ENCODE data around the gene SCGB1D1. TPM values are rescaled to one million over a fixed set of nuclear protein-coding genes. Genes with fewer than 3 reads are reported as not detected.

Gene SCGB1D1
- total RNA-seq, 1 donor from 2014 or later = not detected

GRCh38 chr11:62223095-62223494 is 33.1 kb downstream of the SCGB1D1 start:
- intact Hi-C loops (cut with micrococcal nuclease) = no loop called here

- intact Hi-C loops (cut with micrococcal nuclease) = no loop called here
These were observed 43.7 kb downstream of the SCGB1D1 start for GRCh38 chr11:62233730-62234129.

GRCh38 chr11:62236187-62236586 is 46.2 kb downstream of the SCGB1D1 start:
- intact Hi-C loops (cut with micrococcal nuclease) = no loop called here

- intact Hi-C loops (cut with micrococcal nuclease) = no loop called here
These were observed 47.5 kb downstream of the SCGB1D1 start for GRCh38 chr11:62237499-62237898.

GRCh38 chr11:62238151-62238550 is 48.1 kb downstream of the SCGB1D1 start:
- intact Hi-C loops (cut with micrococcal nuclease) = no loop called here

- intact Hi-C loops (cut with micrococcal nuclease) = no loop called here
These were observed 51.1 kb downstream of the SCGB1D1 start for GRCh38 chr11:62241095-62241494.

GRCh38 chr11:62242021-62242420 is 52.0 kb downstream of the SCGB1D1 start, which contains the start of gene SCGB1D2:
Gene SCGB1D2, plus strand, starts transcription at chr11:62242239. Its CDS starts 69 bp downstream, at chr11:62242308.
- intact Hi-C loops (cut with micrococcal nuclease) = no loop called here

Other genes starting within 250 kb of the SCGB1D1 start
- gene BEST1, start 239.9 kb upstream of the SCGB1D1 start, total RNA-seq = not detected in 2 replicates
- gene FTH1, start 222.6 kb upstream of the SCGB1D1 start, total RNA-seq = 895 and 896 TPM in 2 replicates
- 155 and 163 TPM in 2 replicates for gene INCENP, start 66.2 kb upstream of the SCGB1D1 start, total RNA-seq
- gene SCGB2A1, start 18.5 kb downstream of the SCGB1D1 start, total RNA-seq = not detected in 2 replicates
- not detected in 2 replicates for gene SCGB1D2, start 52.0 kb downstream of the SCGB1D1 start, total RNA-seq
- gene SCGB2A2, start 79.9 kb downstream of the SCGB1D1 start, total RNA-seq = not detected in 2 replicates
- gene SCGB1D4, start 108.9 kb downstream of the SCGB1D1 start, total RNA-seq = not detected in 2 replicates
- gene ASRGL1, start 147.2 kb downstream of the SCGB1D1 start, total RNA-seq = 10.8 and 11.3 TPM in 2 replicates
- gene SCGB1A1, start 228.8 kb downstream of the SCGB1D1 start, total RNA-seq = not detected in 2 replicates